ENCODE results near the gene VMP1.
"Not testable (repeated sequence)": the region's sequence is repeated elsewhere in the genome, so short reads cannot be mapped to it uniquely, and the experiment has no call there.

VMP1 gene

DNA sequence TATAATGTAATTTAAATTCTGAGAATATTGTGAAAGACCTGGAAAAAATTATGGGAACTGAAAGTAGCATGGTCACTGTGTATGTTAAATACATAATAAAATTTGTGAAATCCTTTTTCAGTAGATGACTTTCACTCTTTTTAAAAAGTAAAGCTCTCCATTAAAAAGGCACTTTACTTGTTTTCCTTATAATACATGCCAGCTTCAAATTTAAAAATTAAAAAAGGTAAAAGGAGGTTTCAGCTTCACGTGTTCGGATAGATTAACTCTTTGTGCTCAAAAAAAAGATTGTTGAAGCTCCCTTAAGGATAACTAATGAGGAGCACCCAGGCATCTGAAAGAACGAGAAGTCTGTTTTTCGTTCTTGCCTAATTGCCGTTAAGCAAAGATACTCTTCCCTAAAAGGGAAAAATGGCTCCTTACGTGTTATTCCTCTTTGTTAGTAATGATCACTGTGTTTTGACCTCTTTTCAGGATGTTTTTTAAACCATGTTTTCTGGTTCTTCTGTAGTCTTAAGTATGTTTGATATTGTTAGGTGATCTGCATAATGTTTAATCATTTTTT is 97.5 kb downstream of the VMP1 start:
- ChIA-PET POLR2A (no interaction called here), CTCF (no interaction called here)
- no peak overlapping the region for H3K4me3 ChIP-seq (ENCODE audit: low read depth, low read length)

DNA sequence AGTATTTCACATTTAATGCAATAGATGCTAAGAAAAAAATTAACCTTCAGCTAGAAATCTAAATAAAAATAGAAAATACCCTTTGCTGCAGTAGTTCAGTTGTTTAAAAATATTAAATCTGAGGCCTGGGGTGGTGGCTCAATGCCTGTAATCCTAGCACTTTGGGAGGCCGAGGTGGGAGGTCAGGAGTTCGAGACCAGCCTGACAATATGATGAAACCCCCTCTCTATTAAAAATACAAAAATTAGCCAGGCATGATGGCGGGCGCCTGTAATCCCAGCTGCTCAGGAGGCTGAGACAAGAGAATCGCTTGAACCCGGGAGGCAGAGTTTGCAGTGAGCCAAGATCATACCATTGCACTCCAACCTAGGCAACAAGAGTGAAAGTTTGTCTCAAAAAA is 98.9 kb downstream of the VMP1 start:
- POLR2A ChIA-PET; DNase-seq (ENCODE audit: low read depth, low spot score); H3K4me3 ChIP-seq (ENCODE audit: low read depth, low read length); CTCF ChIA-PET: not testable (repeated sequence)

More for the DNA sequence above, 97.5 kb downstream of the VMP1 start:
- no peak for DNase-seq (ENCODE audit: low read depth, low spot score)
- TF ChIP-seq, protein P1, sequence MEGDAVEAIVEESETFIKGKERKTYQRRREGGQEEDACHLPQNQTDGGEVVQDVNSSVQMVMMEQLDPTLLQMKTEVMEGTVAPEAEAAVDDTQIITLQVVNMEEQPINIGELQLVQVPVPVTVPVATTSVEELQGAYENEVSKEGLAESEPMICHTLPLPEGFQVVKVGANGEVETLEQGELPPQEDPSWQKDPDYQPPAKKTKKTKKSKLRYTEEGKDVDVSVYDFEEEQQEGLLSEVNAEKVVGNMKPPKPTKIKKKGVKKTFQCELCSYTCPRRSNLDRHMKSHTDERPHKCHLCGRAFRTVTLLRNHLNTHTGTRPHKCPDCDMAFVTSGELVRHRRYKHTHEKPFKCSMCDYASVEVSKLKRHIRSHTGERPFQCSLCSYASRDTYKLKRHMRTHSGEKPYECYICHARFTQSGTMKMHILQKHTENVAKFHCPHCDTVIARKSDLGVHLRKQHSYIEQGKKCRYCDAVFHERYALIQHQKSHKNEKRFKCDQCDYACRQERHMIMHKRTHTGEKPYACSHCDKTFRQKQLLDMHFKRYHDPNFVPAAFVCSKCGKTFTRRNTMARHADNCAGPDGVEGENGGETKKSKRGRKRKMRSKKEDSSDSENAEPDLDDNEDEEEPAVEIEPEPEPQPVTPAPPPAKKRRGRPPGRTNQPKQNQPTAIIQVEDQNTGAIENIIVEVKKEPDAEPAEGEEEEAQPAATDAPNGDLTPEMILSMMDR (IDR thresholded peaks at IDR 0.05; ENCODE audit: insufficient read depth, low read length, missing control alignments), result no peak

DNA sequence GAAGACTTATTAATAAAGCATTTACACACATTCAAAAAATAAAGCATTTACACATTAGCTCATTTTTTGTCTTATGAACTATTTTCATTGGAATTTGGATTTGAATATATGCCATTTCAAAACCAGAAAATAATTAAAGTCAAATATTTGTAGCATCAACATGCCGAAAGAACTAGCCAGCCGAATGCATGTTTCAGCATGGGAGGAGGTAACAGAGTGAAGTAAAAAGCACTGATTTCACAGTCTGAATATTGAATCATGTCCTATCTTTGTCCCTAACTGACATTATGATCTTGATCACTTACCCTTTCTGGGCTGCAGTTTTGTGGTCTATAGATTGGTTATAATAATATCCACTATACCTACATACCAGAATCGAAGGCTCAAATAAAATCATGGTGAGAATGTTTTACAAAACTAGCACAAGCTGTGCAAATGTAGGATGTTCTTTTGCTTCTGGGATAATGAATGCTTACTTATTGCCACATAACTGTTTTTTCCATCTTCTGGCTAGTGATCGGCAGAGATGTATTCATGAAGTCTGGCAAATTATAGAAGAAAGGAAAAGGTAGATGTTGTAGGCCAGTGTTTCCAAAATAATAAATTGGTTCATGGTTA is 100.5 kb downstream of the VMP1 start:
- DNase-seq (ENCODE audit: low read depth, low spot score), result no peak
- POLR2A ChIA-PET, result no interaction called here
- CTCF ChIA-PET, result interaction anchor here (0.7 to 1.3 kb wide), 2 partner anchors 10 to 17 kb away, joined by 3 to 4 read pairs; no protein-coding TSS in a partner anchor
- no peak overlapping the region for H3K4me3 ChIP-seq (ENCODE audit: low read depth, low read length)
- TF ChIP-seq, protein P1 (IDR thresholded peaks at IDR 0.05; ENCODE audit: insufficient read depth, low read length, missing control alignments), result no peak

DNA sequence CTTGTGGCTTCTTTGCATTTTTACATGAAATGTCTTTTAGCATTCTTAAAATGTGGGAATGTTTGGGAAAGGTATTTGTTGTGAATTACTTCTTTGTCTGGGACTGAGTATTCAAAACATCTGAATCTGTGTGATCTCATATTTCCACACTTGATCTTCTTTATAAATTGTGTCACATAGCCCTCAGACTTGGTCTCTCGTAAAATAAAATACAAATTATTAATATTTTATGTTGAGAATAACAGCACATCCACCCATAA is 103.4 kb downstream of the VMP1 start:
- DNase-seq (ENCODE audit: low read depth, low spot score), result no peak
- TF ChIP-seq, protein P1 (IDR thresholded peaks at IDR 0.05; ENCODE audit: insufficient read depth, low read length, missing control alignments), result no peak
- no peak overlapping the region for H3K4me3 ChIP-seq (ENCODE audit: low read depth, low read length)
- POLR2A ChIA-PET, result interaction anchor here (1.3 kb wide), 1 partner anchor 24 kb away, joined by 3 read pairs; no protein-coding TSS in a partner anchor
- CTCF ChIA-PET, result no interaction called here

DNA sequence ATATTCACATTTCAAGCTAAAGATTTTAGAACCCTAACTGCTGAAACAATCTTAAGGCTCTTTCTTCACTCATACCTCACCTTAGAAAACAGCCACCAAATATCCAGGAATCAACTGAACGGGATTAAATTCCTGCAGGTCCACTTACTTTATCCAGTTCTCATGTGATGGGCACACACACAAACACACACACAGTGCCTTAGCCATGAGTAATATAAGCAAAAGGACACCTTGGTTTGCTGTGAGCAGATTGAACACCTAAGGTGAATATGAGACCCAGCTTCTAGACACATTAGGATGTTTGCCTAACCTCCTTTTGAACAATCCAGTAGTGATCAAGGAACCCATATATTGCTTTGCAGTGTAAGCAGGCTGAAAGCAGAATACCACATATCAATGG is 103.8 kb downstream of the VMP1 start:
- TF ChIP-seq, protein P1 (IDR thresholded peaks at IDR 0.05; ENCODE audit: insufficient read depth, low read length, missing control alignments), result no peak
- CTCF ChIA-PET, result no interaction called here
- H3K4me3 ChIP-seq (ENCODE audit: low read depth, low read length), result no peak overlapping the region
- DNase-seq (ENCODE audit: low read depth, low spot score), result no peak
- POLR2A ChIA-PET, result interaction anchor here (1.3 kb wide), 1 partner anchor 25 kb away, joined by 3 read pairs; no protein-coding TSS in a partner anchor

DNA sequence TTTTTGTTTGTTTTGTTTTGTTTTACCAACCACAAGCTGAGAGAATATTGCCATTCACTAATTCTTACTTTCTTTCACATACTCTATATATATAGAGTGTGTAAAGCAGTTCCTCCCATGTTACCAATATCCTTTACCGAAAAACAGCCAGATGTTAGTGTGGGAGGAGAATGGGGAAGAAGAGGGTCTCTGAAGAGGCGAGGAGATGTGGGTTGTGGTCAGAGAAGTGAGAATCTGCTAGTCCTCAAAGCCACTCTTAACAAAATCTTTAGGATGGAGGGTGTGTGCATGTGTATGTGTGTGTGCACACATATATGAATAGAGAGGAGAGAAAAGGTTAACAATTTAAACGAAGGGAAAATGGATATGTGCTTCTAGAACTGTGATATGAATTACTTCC is 104.7 kb downstream of the VMP1 start:
- no peak overlapping the region for H3K4me3 ChIP-seq (ENCODE audit: low read depth, low read length)
- no peak for DNase-seq (ENCODE audit: low read depth, low spot score)
- ChIA-PET CTCF (interaction anchor here (0.8 kb wide), 1 partner anchor 58 kb away, joined by 3 read pairs; no protein-coding TSS in a partner anchor), POLR2A (no interaction called here)
- TF ChIP-seq, protein P1 (IDR thresholded peaks at IDR 0.05; ENCODE audit: insufficient read depth, low read length, missing control alignments), result no peak

DNA sequence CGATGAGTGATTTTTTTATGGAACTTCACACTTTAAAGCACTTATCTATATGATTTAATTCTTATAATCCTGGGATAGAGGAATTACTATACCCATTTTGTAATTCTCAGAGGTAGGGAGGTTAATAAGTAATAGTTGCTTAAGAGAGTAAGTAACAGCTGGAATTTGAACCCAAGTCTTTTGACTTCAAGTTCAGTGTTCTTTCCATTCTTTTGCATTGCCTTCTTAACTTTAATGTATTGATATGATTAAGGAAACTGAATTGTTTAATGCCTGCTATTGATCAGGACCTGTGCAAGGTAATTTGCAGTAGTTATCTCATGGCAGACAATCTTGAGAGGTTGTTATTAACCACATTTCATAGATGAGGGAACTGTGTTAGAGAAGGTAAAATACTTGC is 106.8 kb downstream of the VMP1 start:
- POLR2A ChIA-PET, result interaction anchor here (0.7 kb wide), 1 partner anchor 23 kb away, joined by 3 read pairs; no protein-coding TSS in a partner anchor
- H3K4me3 ChIP-seq (ENCODE audit: low read depth, low read length), result no peak overlapping the region
- CTCF ChIA-PET, result no interaction called here
- no peak for DNase-seq (ENCODE audit: low read depth, low spot score)
- TF ChIP-seq, protein P1 (IDR thresholded peaks at IDR 0.05; ENCODE audit: insufficient read depth, low read length, missing control alignments), result no peak

Data from AG04449 (cell line).